Activated naive CD8-positive, alpha-beta T cell treated with anti-CD3 and anti-CD28 coated beads, Interleukin-2, amount 10 ng/mL, durations not matched to agents 7 days and 5 days (primary cell): ENCODE results near the gene FOLR2. TPM values are rescaled to one million over a fixed set of nuclear protein-coding genes. Genes with fewer than 3 reads are reported as not detected.
"Not testable (repeated sequence)": the region's sequence is repeated elsewhere in the genome, so short reads cannot be mapped to it uniquely, and the experiment has no call there.

Experiments
- ATAC-seq: fragments of 150-1000 bp; cut with Tn5 transposase; one replicate; pipeline ENCODE4 v1.10.0; 2021; ENCODE audit warnings: low read depth, moderate library complexity
- POLR2A ChIA-PET: fragments of 350-600 bp; sonication (Branson Sonifier 250); formaldehyde crosslinking; loops from one replicate; lab custom pipeline; 2021; ENCODE audit warnings: antibody characterized with exemption; lab: Charles Lee
- DNase-seq: peaks from one replicate; pipeline ENCODE4 v3.0.0; 2021
- H3K27ac Mint-ChIP-seq: one replicate; pipeline ENCODE4 v1.8.0; 2022; ENCODE audit warnings: mild to moderate bottlenecking, mixed read lengths
- H3K27me3 Mint-ChIP-seq: one replicate; pipeline ENCODE4 v1.8.0; 2022; ENCODE audit warnings: mild to moderate bottlenecking, moderate library complexity, mixed read lengths
- H3K36me3 Mint-ChIP-seq: one replicate; pipeline ENCODE4 v1.8.0; 2021; ENCODE audit warnings: mild to moderate bottlenecking, mixed read lengths
- H3K4me1 Mint-ChIP-seq: one replicate; pipeline ENCODE4 v1.8.0; 2021; ENCODE audit warnings: mixed read lengths
- H3K4me3 Mint-ChIP-seq: one replicate; pipeline ENCODE4 v1.8.0; 2022; ENCODE audit warnings: mild to moderate bottlenecking, moderate library complexity, mixed read lengths
- H3K9me3 Mint-ChIP-seq: one replicate; pipeline ENCODE4 v1.8.0; 2021; ENCODE audit warnings: mixed read lengths
- total RNA-seq, 2 experiments: library from RNA; stranded (reverse); gene quantifications; one replicate each; pipeline ENCODE4 v1.2.3, GENCODE V29; 2021

Gene FOLR2
- total RNA-seq, 2 experiments from 2014 or later: 0.33 TPM; not detected in 1

DNA sequence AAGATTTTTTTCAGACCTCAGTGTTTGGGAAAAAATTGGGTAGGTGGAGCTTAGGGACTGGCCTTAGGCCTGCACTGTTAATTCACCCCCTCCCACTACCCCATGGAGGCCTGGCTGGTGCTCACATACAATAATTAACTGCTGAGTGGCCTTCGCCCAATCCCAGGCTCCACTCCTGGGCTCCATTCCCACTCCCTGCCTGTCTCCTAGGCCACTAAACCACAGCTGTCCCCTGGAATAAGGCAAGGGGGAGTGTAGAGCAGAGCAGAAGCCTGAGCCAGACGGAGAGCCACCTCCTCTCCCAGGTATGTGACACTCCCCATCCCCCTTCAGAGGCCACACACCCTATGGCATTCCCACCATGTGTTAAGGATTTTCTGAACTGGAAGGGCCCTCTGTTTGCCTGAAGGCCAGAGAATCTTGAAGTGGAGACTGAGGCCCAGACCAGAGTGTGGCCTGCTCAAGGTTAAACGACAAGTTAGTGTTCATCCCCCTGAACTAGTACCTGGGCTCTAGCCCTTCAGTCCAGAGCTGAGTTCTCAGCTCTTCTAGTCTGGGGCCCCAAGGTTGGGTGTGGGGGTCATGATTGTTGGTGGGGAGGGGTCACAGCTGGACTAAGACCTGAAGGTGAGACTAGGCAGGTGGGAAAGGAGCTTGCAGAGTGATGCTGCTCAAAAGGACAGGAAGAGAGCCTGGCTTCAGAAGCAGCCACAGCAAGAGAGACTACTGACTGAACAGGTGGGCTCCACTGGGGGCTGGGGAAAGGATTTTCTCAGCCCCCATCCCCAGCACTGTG lies 26.9 kb upstream of the FOLR2 start:
- POLR2A ChIA-PET: interaction anchor here (2.0 kb wide), 1 partner anchor 10 kb away, joined by 4 read pairs; no protein-coding TSS in a partner anchor
- Mint-ChIP-seq H3K9me3 (no peaks in the 10 kb centered on the region), H3K36me3 (no peaks in the 10 kb centered on the region), H3K4me1 (no peaks in the 10 kb centered on the region), H3K4me3 (no peak overlapping the region), H3K27me3 (no peaks in the 10 kb centered on the region), H3K27ac (no peak overlapping the region)
- ATAC-seq (no peak), DNase-seq (no peak)

DNA sequence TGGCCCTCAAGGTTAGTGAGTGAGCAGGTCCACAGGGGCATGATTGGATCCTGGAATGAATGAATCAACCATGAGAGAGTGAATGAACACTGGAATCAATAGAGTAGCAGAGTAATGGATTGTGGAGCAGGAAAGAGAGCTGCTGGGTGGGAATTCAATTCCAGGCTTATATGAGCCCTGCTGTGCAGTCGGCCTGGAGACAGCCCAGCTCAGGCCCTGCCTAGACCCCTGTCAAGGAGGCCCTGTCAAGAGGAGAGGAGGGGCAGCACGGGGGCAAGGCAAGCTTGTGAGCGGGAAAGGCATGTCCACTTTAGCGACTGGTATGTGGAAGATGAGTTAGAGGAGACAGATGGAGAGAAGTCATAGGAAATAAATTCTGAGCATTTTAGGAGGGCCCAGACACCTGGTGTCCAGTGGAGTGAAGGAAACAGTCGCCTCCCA lies 25.9 kb upstream of the FOLR2 start:
- H3K4me1 Mint-ChIP-seq: no peaks in the 10 kb centered on the region
- H3K27ac Mint-ChIP-seq: no peak overlapping the region
- no peaks in the 10 kb centered on the region for H3K27me3 Mint-ChIP-seq
- POLR2A ChIA-PET: no interaction called here
- no peaks in the 10 kb centered on the region for H3K36me3 Mint-ChIP-seq
- ATAC-seq (no peak), DNase-seq (no peak)
- no peaks in the 10 kb centered on the region for H3K9me3 Mint-ChIP-seq
- no peak overlapping the region for H3K4me3 Mint-ChIP-seq

DNA sequence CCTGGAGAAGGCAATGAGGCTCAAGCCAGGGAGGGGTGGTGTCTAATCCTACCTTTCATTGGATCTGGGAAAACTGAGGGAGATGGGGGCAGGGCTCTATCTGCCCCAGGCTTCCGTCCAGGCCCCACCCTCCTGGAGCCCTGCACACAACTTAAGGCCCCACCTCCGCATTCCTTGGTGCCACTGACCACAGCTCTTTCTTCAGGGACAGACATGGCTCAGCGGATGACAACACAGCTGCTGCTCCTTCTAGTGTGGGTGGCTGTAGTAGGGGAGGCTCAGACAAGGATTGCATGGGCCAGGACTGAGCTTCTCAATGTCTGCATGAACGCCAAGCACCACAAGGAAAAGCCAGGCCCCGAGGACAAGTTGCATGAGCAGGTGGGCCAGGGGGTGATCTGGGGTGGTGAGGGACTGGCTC lies 24.6 kb upstream of the FOLR2 start, which contains the start of gene FOLR1:
TSS of gene FOLR1 (plus strand) at position 180 of the 421 bp plus-strand sequence. CDS start at position 214, 34 bp downstream.
- DNase-seq: no peak
- Mint-ChIP-seq H3K36me3 (no peaks in the 10 kb centered on the region), H3K4me3 (no peak within 1 kb of the TSS), H3K9me3 (no peaks in the 10 kb centered on the region), H3K4me1 (no peaks in the 10 kb centered on the region), H3K27ac (no peak within 1 kb of the TSS), H3K27me3 (peaks cover 2% of the 10 kb centered on the region)
- POLR2A ChIA-PET: no interaction called here
- ATAC-seq: no peak

DNA sequence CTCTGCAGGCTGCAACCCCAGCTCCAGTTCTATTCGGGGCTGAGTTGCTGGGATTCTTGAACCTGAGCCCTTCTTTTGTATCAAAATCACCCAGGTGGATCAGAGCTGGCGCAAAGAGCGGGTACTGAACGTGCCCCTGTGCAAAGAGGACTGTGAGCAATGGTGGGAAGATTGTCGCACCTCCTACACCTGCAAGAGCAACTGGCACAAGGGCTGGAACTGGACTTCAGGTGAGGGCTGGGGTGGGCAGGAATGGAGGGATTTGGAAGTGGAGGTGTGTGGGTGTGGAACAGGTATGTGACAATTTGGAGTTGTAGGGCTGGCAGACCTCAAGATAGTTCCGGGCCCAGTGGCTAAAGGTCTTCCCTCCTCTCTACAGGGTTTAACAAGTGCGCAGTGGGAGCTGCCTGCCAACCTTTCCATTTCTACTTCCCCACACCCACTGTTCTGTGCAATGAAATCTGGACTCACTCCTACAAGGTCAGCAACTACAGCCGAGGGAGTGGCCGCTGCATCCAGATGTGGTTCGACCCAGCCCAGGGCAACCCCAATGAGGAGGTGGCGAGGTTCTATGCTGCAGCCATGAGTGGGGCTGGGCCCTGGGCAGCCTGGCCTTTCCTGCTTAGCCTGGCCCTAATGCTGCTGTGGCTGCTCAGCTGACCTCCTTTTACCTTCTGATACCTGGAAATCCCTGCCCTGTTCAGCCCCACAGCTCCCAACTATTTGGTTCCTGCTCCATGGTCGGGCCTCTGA lies 20.9 kb upstream of the FOLR2 start:
- POLR2A ChIA-PET: no interaction called here
- Mint-ChIP-seq H3K27me3 (peaks cover 2% of the 10 kb centered on the region), H3K4me1 (no peaks in the 10 kb centered on the region), H3K4me3 (no peak overlapping the region), H3K27ac (no peak overlapping the region), H3K9me3 (no peaks in the 10 kb centered on the region), H3K36me3 (no peaks in the 10 kb centered on the region)
- ATAC-seq (no peak), DNase-seq (no peak)

DNA sequence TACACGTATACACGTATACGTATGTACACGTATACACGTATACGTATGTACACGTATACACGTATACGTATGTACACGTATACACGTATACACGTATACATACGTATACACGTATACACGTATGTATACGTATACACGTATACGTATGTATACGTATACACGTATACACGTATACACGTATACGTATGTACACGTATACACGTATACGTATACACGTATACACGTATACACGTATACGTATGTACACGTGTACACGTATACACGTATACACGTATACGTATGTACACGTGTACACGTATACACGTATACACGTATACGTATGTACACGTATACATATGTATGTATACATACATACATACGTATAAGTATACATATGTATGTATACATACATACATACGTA lies 15.1 kb upstream of the FOLR2 start:
- ATAC-seq, DNase-seq, H3K4me3 Mint-ChIP-seq, H3K4me1 Mint-ChIP-seq, POLR2A ChIA-PET, H3K27me3 Mint-ChIP-seq, H3K27ac Mint-ChIP-seq, H3K36me3 Mint-ChIP-seq, H3K9me3 Mint-ChIP-seq: not testable (repeated sequence)

DNA sequence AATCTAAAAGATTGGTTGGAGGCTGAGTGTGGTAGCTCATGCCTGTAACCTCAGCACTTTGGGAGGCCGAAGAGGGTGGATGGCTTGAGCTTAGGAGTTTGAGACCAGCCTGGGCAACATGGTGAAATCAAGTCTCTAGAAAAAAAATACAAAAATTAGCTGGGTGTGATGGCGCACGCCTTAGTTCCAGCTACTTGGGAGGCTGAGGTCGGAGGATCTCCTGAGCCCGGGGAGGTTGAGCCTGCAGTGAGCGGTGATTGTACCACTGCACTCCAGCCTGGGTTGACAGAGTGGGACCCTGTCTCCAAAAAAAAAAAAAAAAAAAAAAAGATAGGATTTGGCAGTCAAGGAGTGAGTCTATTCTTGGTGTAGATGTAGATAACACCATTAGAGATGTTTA lies 14.0 kb upstream of the FOLR2 start:
- POLR2A ChIA-PET: no interaction called here
- Mint-ChIP-seq H3K27ac (no peak overlapping the region), H3K36me3 (no peaks in the 10 kb centered on the region), H3K4me1 (peaks cover 4% of the 10 kb centered on the region), H3K9me3 (no peaks in the 10 kb centered on the region), H3K27me3 (peaks cover 8% of the 10 kb centered on the region), H3K4me3 (no peak overlapping the region)
- DNase-seq: no peak
- ATAC-seq: no peak

DNA sequence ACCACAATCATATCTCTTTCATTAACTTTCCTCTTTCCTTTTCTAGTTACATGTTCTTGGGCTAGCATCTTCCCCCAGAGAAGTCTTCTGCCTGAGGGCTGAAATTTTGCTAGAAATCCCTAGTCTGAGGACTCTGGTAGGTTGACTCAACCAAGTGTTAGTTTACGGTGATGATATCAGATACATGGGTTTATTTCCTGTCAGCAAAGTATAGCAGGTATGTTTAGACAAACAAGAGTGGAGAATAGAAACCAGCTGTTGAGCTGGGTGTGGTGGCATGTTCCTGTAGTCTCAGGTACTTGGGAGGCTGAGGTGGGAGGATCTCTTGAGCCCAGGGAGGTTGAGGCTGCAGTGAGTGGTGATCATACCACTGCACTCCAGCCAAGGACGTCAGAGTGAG lies 13.4 kb upstream of the FOLR2 start:
- Mint-ChIP-seq H3K4me3 (no peak overlapping the region), H3K27me3 (peaks cover 8% of the 10 kb centered on the region), H3K9me3 (no peaks in the 10 kb centered on the region), H3K4me1 (peaks cover 4% of the 10 kb centered on the region), H3K27ac (no peak overlapping the region), H3K36me3 (no peaks in the 10 kb centered on the region)
- POLR2A ChIA-PET: no interaction called here
- DNase-seq: no peak
- ATAC-seq: no peak

DNA sequence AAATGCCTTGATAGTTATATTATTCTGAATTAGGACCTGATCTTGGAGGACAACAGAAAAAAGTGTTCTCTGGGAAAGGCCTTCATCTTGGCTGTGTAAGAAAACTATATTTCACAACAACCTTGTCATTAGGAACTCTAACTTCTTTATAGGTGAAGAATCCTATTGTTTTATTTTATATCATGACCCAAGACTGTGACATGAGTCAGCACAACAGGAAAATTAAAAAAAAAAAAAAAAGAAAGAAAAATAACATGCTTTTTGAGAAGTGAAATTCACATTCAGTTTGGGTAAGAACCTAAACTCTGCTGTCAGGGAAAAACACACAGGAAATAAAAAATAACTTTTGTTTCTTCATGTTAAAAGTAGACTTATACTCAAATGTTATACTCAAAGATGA lies 11.7 kb upstream of the FOLR2 start:
- Mint-ChIP-seq H3K9me3 (peaks cover 7% of the 10 kb centered on the region), H3K27ac (no peak overlapping the region), H3K27me3 (peaks cover 16% of the 10 kb centered on the region), H3K4me3 (no peak overlapping the region), H3K36me3 (peaks cover 2% of the 10 kb centered on the region), H3K4me1 (peaks cover 4% of the 10 kb centered on the region)
- ATAC-seq: no peak
- no peak for DNase-seq
- POLR2A ChIA-PET: no interaction called here

DNA sequence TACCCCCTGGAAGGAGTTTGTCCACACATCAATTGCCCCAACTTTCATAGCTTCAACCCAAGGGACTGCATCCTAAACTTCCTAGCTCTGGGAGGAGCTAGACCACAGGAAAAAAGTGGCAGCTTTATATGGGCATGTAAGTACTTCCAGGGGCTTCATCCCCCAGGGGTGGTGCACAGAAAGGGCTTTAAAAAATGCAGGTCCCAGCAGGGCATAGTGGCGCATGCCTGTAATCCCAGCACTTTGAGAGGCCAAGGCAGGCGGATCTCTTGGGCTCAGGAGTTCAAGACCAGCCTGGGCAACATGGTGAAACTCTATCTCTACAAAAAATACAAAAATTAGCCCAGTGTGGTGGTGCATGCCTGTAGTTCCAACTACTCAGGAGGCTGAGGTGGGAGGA lies 9.8 kb upstream of the FOLR2 start:
- H3K4me3 Mint-ChIP-seq, H3K27ac Mint-ChIP-seq, H3K9me3 Mint-ChIP-seq, ATAC-seq, DNase-seq, H3K36me3 Mint-ChIP-seq, H3K4me1 Mint-ChIP-seq: not testable (repeated sequence)
- H3K27me3 Mint-ChIP-seq: peaks cover 27% of the 10 kb centered on the region
- POLR2A ChIA-PET: interaction anchor here (0.7 kb wide), 1 partner anchor 239 kb away, joined by 5 read pairs; no protein-coding TSS in a partner anchor

DNA sequence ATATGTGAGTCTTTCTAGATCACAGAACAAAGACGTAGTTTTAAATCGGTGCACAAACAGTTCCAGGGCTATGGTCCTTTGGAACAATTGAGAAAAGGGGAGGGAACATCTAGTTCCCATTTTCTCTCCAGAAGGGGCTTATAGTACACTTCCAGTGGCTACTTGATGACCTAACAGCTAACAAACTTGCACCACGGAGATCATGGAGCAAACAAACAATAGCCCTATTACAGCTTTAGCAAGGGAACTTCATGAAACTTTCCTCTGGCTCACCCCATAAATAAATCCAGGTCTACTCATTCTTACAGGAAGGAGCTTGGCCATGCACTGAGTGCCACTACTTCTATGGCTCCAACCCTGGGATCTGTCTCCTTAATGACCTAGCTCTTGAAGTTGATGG lies 8.3 kb upstream of the FOLR2 start:
- Mint-ChIP-seq H3K9me3 (peaks cover 8% of the 10 kb centered on the region), H3K36me3 (peaks cover 3% of the 10 kb centered on the region), H3K27ac (no peak overlapping the region), H3K27me3 (peaks cover 26% of the 10 kb centered on the region), H3K4me3 (no peak overlapping the region), H3K4me1 (no peaks in the 10 kb centered on the region)
- POLR2A ChIA-PET: interaction anchor here (0.8 kb wide), 1 partner anchor 15 kb away, joined by 3 read pairs; no protein-coding TSS in a partner anchor
- no peak for ATAC-seq
- DNase-seq: no peak

DNA sequence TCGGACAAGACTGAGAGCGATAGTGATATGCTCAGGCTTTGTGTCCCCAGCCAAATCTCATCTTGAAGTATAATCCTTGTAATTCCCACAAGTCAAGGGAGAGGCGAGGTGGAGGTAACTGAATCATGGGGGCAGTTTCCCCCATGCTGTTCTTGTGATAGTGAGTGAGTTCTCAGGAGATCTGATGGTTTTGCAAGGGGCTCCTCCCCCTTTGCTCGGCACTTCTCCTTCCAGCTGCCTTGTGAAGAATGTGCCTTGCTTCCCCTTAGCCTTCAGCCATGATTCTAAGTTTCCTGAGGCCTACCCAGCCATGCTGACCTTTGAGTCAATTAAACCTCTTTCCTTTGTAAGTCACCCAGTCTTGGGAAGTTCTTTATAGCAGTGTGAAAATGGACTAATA lies 7.5 kb upstream of the FOLR2 start:
- H3K36me3 Mint-ChIP-seq: peaks cover 3% of the 10 kb centered on the region
- H3K9me3 Mint-ChIP-seq: peaks cover 8% of the 10 kb centered on the region
- no peak overlapping the region for H3K4me3 Mint-ChIP-seq
- ATAC-seq: no peak
- H3K4me1 Mint-ChIP-seq: no peaks in the 10 kb centered on the region
- POLR2A ChIA-PET: no interaction called here
- no peak overlapping the region for H3K27ac Mint-ChIP-seq
- DNase-seq: no peak
- peaks cover 33% of the 10 kb centered on the region for H3K27me3 Mint-ChIP-seq

DNA sequence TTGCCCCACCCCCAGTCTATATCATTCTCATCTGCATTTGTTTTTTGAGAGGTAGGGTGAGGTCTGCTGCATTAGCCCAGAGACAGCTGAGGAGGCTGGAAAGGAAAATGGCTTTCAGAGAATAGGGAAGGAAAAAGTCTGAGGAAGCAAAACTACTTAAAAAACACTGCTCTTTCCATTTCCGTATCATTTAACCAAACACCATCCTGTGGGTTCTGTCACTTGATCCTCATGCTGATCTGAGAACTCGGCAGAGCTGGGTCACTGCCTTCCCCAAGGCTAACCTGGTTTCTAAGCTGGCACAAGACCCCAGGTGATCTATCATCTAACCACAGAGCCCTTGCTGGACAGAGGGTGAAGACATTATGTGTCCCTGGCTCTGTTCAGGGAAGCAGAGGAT lies 1.2 kb downstream of the FOLR2 start:
- peaks cover 19% of the 10 kb centered on the region for H3K4me1 Mint-ChIP-seq
- no peaks in the 10 kb centered on the region for H3K36me3 Mint-ChIP-seq
- peak overlapping the region; percentile 64 for H3K27ac Mint-ChIP-seq
- peaks cover 3% of the 10 kb centered on the region for H3K9me3 Mint-ChIP-seq
- peak overlapping the region; percentile 48 for H3K4me3 Mint-ChIP-seq
- peaks cover 48% of the 10 kb centered on the region for H3K27me3 Mint-ChIP-seq
- no peak for ATAC-seq
- POLR2A ChIA-PET: interaction anchor here (1.1 kb wide), 1 partner anchor 21 kb away, joined by 3 read pairs; no protein-coding TSS in a partner anchor
- no peak for DNase-seq

DNA sequence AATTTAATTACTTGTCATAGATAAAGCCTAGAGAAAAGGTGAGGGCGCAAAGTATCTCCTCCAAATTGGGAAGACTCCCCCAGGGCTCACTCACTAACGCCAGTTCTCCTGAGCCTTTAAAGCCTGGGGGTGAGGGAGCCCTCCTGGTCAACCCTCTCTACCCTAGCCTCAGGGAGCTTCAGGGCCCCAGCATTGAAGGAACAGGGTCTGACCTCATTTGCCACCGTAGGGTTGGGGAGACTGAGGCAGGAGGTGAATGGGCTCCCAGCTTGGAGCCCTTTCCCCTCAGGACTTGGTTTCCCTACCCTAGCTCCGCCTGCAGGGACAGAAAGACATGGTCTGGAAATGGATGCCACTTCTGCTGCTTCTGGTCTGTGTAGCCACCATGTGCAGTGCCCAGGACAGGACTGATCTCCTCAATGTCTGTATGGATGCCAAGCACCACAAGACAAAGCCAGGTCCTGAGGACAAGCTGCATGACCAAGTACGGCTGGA lies 1.7 kb downstream of the FOLR2 start:
- Mint-ChIP-seq H3K36me3 (no peaks in the 10 kb centered on the region), H3K27ac (peak overlapping the region; percentile 64), H3K4me1 (peaks cover 19% of the 10 kb centered on the region), H3K4me3 (peak overlapping the region; percentile 48), H3K9me3 (peaks cover 3% of the 10 kb centered on the region), H3K27me3 (peaks cover 46% of the 10 kb centered on the region)
- ATAC-seq: no peak
- no peak for DNase-seq
- POLR2A ChIA-PET: no interaction called here
